Measurements from ENCODE around the gene FMO5.

The FMO5 gene

GRCh38 chr1:147169171-147169570 is 56.0 kb downstream of the FMO5 start:
- Histone ChIP-seq H3K4me1 (ENCODE audit: control insufficient read depth, insufficient read depth, low read length) (peaks cover 19% of the 10 kb centered on the region), H3K9me3 (ENCODE audit: control insufficient read depth, insufficient read depth, low read depth, low read length) (no peaks in the 10 kb centered on the region), H3K27ac (ENCODE audit: extremely low read depth, low read depth, low read length) (no peak overlapping the region), H3K36me3 (ENCODE audit: control insufficient read depth in 2 of 2, insufficient read depth in 1 of 2, low read length in 2 of 2) (peaks cover 8 to 28% of the 10 kb centered on the region in 2 experiments; a peak in 2 of 3 replicates), H3K4me3 (ENCODE audit: low read depth, low read length) (no peak overlapping the region)
- POLR2A ChIA-PET = interaction anchor here (1.2 kb wide), 1 partner anchor 85 kb away, joined by 3 read pairs; no protein-coding TSS in a partner anchor
- CTCF ChIA-PET = interaction anchor here (1.5 to 1.7 kb wide), 2 partner anchors 73 to 75 kb away, joined by 4 to 6 read pairs; partner anchors contain the start of gene CHD1L
- TF ChIP-seq ZNF423 (tag by site-specific recombination; IDR thresholded peaks at IDR 0.05) (no peak), PRDM1 (tag by site-specific recombination; IDR thresholded peaks at IDR 0.05) (0 out of 2 replicates have a peak, but pooled peaks have one; percentile 42), PRDM2 (tag by site-specific recombination; IDR thresholded peaks at IDR 0.05; ENCODE audit: borderline replicate concordance) (no peak), ZXDB (tag by site-specific recombination; IDR thresholded peaks at IDR 0.05) (no peak)

- POLR2A ChIA-PET = interaction anchor here (1.1 to 1.2 kb wide), 2 partner anchors 74 to 84 kb away, joined by 3 read pairs; partner anchors contain the start of gene CHD1L
- Histone ChIP-seq H3K27ac (ENCODE audit: extremely low read depth, low read depth, low read length) (no peak overlapping the region), H3K4me3 (ENCODE audit: low read depth, low read length) (no peak overlapping the region), H3K36me3 (ENCODE audit: control insufficient read depth in 2 of 2, insufficient read depth in 1 of 2, low read length in 2 of 2) (peaks cover 12 to 31% of the 10 kb centered on the region in 2 experiments; a peak in 2 of 3 replicates), H3K9me3 (ENCODE audit: control insufficient read depth, insufficient read depth, low read depth, low read length) (no peaks in the 10 kb centered on the region), H3K4me1 (ENCODE audit: control insufficient read depth, insufficient read depth, low read length) (peaks cover 19% of the 10 kb centered on the region)
- CTCF ChIA-PET = interaction anchor here (0.6 to 1.7 kb wide), 4 partner anchors 36 to 1191 kb away, joined by 3 to 6 read pairs (median 4); partner anchors contain the start of gene CHD1L
- no peak for TF ChIP-seq ZNF324 (tag by site-specific recombination; IDR thresholded peaks at IDR 0.05)
- no peak for TF ChIP-seq ZNF302 (tag by site-specific recombination; IDR thresholded peaks at IDR 0.05; ENCODE audit: low read depth)
- TF ChIP-seq IKZF3 (tag by site-specific recombination; IDR thresholded peaks at IDR 0.05) = 0 out of 2 replicates have a peak, but pooled peaks have one; percentile 50
- TF ChIP-seq ZNF791 (tag by site-specific recombination; IDR thresholded peaks at IDR 0.05) = no peak
- no peak for TF ChIP-seq ZNF843 (tag by site-specific recombination; IDR thresholded peaks at IDR 0.05)
- no peak for TF ChIP-seq ZIC2 (tag by site-specific recombination; IDR thresholded peaks at IDR 0.05)
- TF ChIP-seq ZBTB17 (tag by site-specific recombination; IDR thresholded peaks at IDR 0.05) = no peak
- no peak for TF ChIP-seq ZNF660 (tag by site-specific recombination; IDR thresholded peaks at IDR 0.05)
- TF ChIP-seq ZNF677 (tag by site-specific recombination; IDR thresholded peaks at IDR 0.05) = no peak
- no peak for TF ChIP-seq ZNF112 (tag by site-specific recombination; IDR thresholded peaks at IDR 0.05)
- no peak for TF ChIP-seq BCL11A (tag by site-specific recombination; IDR thresholded peaks at IDR 0.05; ENCODE audit: low read depth)
- no peak for TF ChIP-seq ZNF335 (tag by site-specific recombination; conservative IDR thresholded peaks at IDR 0.05)
- TF ChIP-seq ZNF311 (tag by site-specific recombination; IDR thresholded peaks at IDR 0.05; ENCODE audit: borderline replicate concordance) = no peak
- TF ChIP-seq ZXDB (tag by site-specific recombination; IDR thresholded peaks at IDR 0.05) = 0 out of 2 replicates have a peak, but pooled peaks have one; percentile 28
- peak; percentile 82 for TF ChIP-seq PRDM6 (tag by site-specific recombination; IDR thresholded peaks at IDR 0.05)
- TF ChIP-seq ZNF701 (tag by site-specific recombination; IDR thresholded peaks at IDR 0.05) = no peak
- TF ChIP-seq ZNF488 (tag by site-specific recombination; IDR thresholded peaks at IDR 0.05) = no peak
- no peak for TF ChIP-seq INSM2 (tag by site-specific recombination; IDR thresholded peaks at IDR 0.05)
- TF ChIP-seq ZNF148 (tag by site-specific recombination; IDR thresholded peaks at IDR 0.05; ENCODE audit: borderline replicate concordance) = no peak
Observed at GRCh38 chr1:147168626-147169058, 56.5 kb downstream of the FMO5 start.
